Stomach smooth muscle (tissue), 2 donors: Measurements from ENCODE around the gene CSPG4.

Experiments
- H3K27ac ChIP-seq: one replicate; pipeline ENCODE4 v1.7.0; 2013; ENCODE audit warnings: mild to moderate bottlenecking, low read length, inconsistent platforms
- H3K27me3 ChIP-seq, 2 donors: one replicate each; pipeline ENCODE4 v1.7.0; 2013; ENCODE audit warnings: low read length in 2 of 2; ENCODE audit not compliant: insufficient read depth in 2 of 2, control insufficient read depth in 1 of 2
- H3K36me3 ChIP-seq, 2 donors: one replicate each; pipeline ENCODE4 v1.7.0; 2013; ENCODE audit warnings: low read length in 2 of 2; ENCODE audit not compliant: control insufficient read depth in 2 of 2, insufficient read depth in 2 of 2
- H3K4me1 ChIP-seq: one replicate; pipeline ENCODE4 v1.7.0; 2013; ENCODE audit warnings: low read length; ENCODE audit not compliant: control insufficient read depth, insufficient read depth
- H3K4me3 ChIP-seq, 2 donors: one replicate each; pipeline ENCODE4 v1.7.0; 2013; ENCODE audit warnings: low read length in 2 of 2
- H3K9ac ChIP-seq, 2 donors: one replicate each; pipeline ENCODE4 v1.7.0; 2013; ENCODE audit warnings: low read length in 2 of 2, mild to moderate bottlenecking in 1 of 2
- H3K9me3 ChIP-seq, 2 donors: one replicate each; pipeline ENCODE4 v1.7.0; 2013; ENCODE audit warnings: low read length in 2 of 2; ENCODE audit not compliant: control insufficient read depth in 2 of 2
- donor health status: healthy.
- donor health status: Pancreatic carcinoma.

Gene CSPG4

GRCh38 chr15:75673426-75674235 is 39.0 kb downstream of the CSPG4 start:
- Histone ChIP-seq H3K36me3 (peaks cover 16 to 17% of the 10 kb centered on the region in 2 donors), H3K27me3 (no peaks in the 10 kb centered on the region), H3K4me1 (peaks cover 43% of the 10 kb centered on the region), H3K27ac (peak overlapping the region; percentile 88), H3K9me3 (no peaks in the 10 kb centered on the region), H3K9ac (peak overlapping the region; percentile 35 to 58), H3K4me3 (peak overlapping the region in 1 of 2 donors; percentile 60)

GRCh38 chr15:75672646-75673425 is 39.8 kb downstream of the CSPG4 start:
- no peaks in the 10 kb centered on the region for H3K27me3 ChIP-seq
- H3K4me1 ChIP-seq: peaks cover 43% of the 10 kb centered on the region
- H3K36me3 ChIP-seq: peaks cover 13 to 15% of the 10 kb centered on the region in 2 donors
- no peaks in the 10 kb centered on the region for H3K9me3 ChIP-seq
- peak overlapping the region in 1 of 2 donors; percentile 60 for H3K4me3 ChIP-seq
- peak overlapping the region; percentile 35 to 58 for H3K9ac ChIP-seq
- peak overlapping the region; percentile 88 for H3K27ac ChIP-seq

- H3K9ac ChIP-seq: peak overlapping the region in 1 of 2 donors; percentile 29
- H3K9me3 ChIP-seq: no peaks in the 10 kb centered on the region
- H3K36me3 ChIP-seq: peaks cover 8 to 12% of the 10 kb centered on the region in 2 donors
- peak overlapping the region; percentile 88 for H3K27ac ChIP-seq
- H3K4me1 ChIP-seq: peaks cover 52% of the 10 kb centered on the region
- no peaks in the 10 kb centered on the region for H3K27me3 ChIP-seq
- H3K4me3 ChIP-seq: peak overlapping the region in 1 of 2 donors; percentile 60
Measured at GRCh38 chr15:75671730-75672602, 40.7 kb downstream of the CSPG4 start.

GRCh38 chr15:75669879-75670212 is 42.8 kb downstream of the CSPG4 start:
- H3K4me1 ChIP-seq: peaks cover 52% of the 10 kb centered on the region
- H3K4me3 ChIP-seq: no peak overlapping the region
- H3K36me3 ChIP-seq: no peaks in the 10 kb centered on the region
- H3K27ac ChIP-seq: no peak overlapping the region
- H3K9ac ChIP-seq: no peak overlapping the region
- no peaks in the 10 kb centered on the region for H3K9me3 ChIP-seq
- H3K27me3 ChIP-seq: no peaks in the 10 kb centered on the region

GRCh38 chr15:75669191-75669878 is 43.3 kb downstream of the CSPG4 start:
- H3K9me3 ChIP-seq: no peaks in the 10 kb centered on the region
- H3K9ac ChIP-seq: no peak overlapping the region
- H3K4me1 ChIP-seq: peaks cover 48% of the 10 kb centered on the region
- no peak overlapping the region for H3K4me3 ChIP-seq
- H3K27ac ChIP-seq: no peak overlapping the region
- no peaks in the 10 kb centered on the region for H3K36me3 ChIP-seq
- no peaks in the 10 kb centered on the region for H3K27me3 ChIP-seq

- Histone ChIP-seq H3K36me3 (peaks cover 0 to 3% of the 10 kb centered on the region in 2 donors), H3K4me1 (peaks cover 31% of the 10 kb centered on the region), H3K27ac (peak overlapping the region; percentile 46), H3K9ac (peak overlapping the region in 1 of 2 donors; percentile 36), H3K9me3 (no peaks in the 10 kb centered on the region), H3K27me3 (no peaks in the 10 kb centered on the region), H3K4me3 (no peak overlapping the region)
Measured at GRCh38 chr15:75666823-75667501, 45.7 kb downstream of the CSPG4 start.

- H3K9me3 ChIP-seq: no peaks in the 10 kb centered on the region
- H3K36me3 ChIP-seq: peaks cover 8 to 9% of the 10 kb centered on the region in 2 donors
- H3K4me1 ChIP-seq: peaks cover 50% of the 10 kb centered on the region
- H3K27me3 ChIP-seq: no peaks in the 10 kb centered on the region
- peak overlapping the region; percentile 31 for H3K27ac ChIP-seq
- H3K4me3 ChIP-seq: no peak overlapping the region
- peak overlapping the region in 1 of 2 donors; percentile 2 for H3K9ac ChIP-seq
Measured at GRCh38 chr15:75663931-75664421, 48.7 kb downstream of the CSPG4 start.

GRCh38 chr15:75662823-75663519 is 49.7 kb downstream of the CSPG4 start:
- no peaks in the 10 kb centered on the region for H3K27me3 ChIP-seq
- peaks cover 55% of the 10 kb centered on the region for H3K4me1 ChIP-seq
- H3K9me3 ChIP-seq: no peaks in the 10 kb centered on the region
- no peak overlapping the region for H3K4me3 ChIP-seq
- peak overlapping the region; percentile 53 for H3K27ac ChIP-seq
- peaks cover 12 to 17% of the 10 kb centered on the region in 2 donors for H3K36me3 ChIP-seq
- H3K9ac ChIP-seq: no peak overlapping the region

- Histone ChIP-seq H3K36me3 (peaks cover 22 to 25% of the 10 kb centered on the region in 2 donors), H3K4me1 (peaks cover 44% of the 10 kb centered on the region), H3K27me3 (no peaks in the 10 kb centered on the region), H3K9me3 (no peaks in the 10 kb centered on the region), H3K27ac (peak overlapping the region; percentile 93), H3K4me3 (peak overlapping the region; percentile 0 to 52), H3K9ac (peak overlapping the region; percentile 32 to 72)
Measured at GRCh38 chr15:75661756-75662140, 50.9 kb downstream of the CSPG4 start.
